Measurements from ENCODE around the gene HAO2.

HAO2 gene

DNA sequence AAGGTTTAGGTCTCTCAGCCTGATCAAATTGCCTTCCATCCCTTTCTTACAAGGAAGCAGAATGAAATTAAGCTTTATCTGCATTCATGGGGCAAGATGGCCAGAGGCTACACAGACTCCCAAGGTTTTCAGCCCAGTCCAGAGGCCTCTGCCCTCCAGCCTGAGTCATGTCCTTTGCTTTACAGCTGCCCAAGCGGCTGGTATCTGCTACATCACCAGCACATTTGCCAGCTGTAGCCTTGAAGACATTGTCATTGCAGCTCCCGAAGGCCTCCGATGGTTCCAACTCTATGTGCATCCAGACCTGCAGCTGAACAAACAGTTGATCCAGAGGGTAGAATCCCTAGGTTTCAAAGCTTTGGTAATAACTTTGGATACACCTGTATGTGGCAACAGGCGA, 16.0 kb downstream of the HAO2 start:
- no peak for DNase-seq

DNA sequence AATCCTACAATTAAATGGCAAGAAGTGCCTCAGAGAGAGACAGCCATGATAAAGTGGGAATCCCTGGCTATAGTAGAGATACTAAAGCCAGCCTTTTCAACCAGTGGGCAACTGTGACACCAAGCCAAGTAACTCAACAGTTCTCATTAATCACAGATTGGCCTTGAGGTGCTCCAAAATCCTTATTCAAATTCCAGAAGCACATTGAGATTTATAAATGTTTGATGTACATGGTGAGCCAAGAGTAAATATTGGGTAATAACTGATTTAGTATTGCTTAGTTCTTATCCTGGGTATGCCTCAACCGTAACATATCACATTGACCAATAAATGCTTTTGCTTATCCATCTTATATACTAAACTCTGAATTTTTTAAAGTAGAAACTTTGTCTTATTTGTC, 17.1 kb downstream of the HAO2 start:
- no peak for DNase-seq

DNA sequence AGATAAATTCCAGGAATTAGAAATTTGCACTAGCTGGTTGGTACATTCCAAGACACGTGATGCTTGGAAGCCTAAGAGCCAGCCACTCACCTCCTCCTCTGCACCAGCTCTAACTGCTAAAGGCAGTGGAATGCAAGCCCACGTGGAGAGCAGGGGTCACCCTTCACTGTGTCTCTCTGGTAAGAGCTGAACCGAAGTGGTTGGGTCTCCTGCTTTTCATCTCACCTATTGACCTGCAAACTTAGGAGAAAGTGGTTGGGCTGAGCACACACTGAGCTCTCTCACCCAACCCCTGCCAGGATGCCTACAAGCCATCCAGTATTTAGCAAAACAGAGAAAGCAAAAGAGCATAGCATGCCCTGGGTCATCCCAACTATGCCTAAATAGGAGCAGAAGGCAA, 19.3 kb downstream of the HAO2 start:
- no peak for DNase-seq

DNA sequence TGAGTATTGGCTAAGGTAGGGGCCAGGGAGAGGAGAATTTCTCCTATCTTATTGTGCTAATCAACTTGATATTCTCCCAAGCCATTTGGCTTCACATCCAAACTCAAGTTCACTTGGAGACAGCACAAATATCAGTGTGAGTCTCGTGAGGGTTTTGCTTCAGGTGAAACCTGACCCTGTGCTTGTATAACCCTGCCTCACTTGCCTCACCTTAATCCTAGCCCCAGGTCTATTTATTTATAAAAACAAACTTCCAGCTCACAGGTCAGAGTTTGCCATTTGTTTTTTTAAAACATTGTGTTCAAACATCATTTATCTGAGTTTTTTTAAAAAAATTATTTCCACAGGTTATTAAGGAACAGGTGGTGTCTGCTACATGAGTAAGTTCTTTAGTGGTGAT, 19.9 kb downstream of the HAO2 start:
- DNase-seq, result no peak

DNA sequence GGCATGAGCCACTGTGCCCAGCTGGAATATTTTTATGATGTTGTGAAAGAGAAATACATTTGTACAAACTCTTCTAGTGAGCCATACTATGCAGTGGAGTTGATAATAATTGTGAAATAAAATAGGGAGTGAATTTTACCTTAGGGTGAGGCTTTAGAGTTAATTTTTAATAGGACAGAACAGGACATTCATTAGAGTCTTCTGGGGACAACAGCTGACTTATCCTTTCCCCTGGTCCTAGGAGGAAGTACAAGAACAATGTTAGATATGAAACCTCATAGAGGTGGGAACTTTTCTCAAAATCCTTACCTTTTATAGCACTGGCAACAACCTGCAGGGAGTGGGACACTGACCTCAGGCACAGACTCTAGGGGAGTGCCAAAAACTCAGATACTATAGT, 21.9 kb downstream of the HAO2 start:
- DNase-seq, result no peak

DNA sequence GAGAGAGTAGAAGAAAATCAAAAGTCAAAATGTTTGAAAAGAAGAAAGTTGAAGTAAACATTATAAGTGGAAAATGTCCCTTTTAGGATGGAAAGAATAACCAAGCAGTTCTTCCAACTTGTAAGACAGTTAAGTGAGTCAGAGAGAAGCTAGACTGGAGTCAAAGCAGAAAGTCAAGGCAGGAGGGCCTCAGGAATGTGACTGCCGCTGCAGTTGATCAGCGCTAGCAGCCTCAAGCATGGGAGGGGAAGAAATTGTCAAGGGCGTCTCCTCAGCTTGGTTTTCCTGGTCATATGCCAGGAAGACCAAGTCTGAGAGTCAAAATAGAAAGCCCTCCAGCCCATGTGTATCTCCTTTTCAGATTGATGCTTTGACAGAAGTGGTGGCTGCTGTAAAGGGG, 23.2 kb downstream of the HAO2 start:
- no peak for DNase-seq

DNA sequence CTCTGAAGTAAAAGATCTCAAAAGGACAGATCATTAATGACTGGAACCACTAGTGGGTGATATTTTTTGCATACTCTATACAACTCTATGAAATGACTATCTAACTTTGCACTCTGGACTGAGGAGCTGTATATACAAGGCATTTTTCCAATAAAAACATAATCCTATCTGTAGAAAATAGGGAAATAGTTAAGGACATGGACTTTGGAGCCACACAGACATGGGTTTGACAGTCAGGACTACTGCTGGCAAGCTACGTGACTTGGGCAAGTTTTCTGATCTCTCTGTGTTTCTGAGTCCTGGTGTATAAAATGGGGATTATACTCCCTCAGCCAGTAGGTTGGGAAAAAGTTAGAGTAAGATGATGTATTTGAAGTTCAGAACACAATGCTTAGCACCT, 25.5 kb downstream of the HAO2 start:
- DNase-seq, result no peak

DNA sequence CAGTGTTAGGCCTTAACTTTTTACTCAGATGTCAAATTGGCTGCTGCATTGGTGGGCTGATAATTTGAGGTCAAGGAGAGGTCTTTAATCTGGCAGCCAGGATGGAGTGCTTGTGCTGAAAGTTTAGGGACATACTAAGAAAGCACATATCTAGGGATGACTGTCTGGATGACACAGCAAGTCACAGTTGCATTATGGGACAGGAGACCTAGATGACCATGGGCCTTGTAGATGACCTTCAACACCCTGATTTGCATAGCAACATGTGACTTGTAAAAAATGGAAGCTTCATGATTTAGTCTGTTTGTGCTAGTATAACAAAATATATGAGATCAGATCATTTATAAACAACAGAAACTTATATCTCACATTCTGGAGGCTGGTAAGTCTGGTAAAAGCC, 28.4 kb downstream of the HAO2 start:
- DNase-seq, result no peak

DNA sequence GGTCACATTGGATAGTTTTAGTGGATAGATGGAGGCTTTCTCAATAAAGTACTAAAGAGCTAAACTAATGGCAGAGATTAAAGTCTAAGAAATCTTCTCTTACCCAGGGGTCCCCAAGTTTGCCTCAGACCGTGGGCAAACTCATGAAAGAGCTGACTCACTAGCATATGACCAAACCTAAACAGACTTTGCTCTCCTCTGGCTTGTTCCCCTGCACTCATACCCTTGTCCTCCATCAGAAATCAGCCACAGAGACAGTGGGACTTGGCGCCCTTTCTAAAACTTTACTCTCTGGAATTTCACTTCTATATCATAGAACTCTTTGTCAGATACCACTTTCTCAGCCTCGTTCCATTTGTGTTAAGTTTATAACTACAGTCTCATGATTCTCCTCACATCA, 29.4 kb downstream of the HAO2 start:
- DNase-seq, result no peak

DNA sequence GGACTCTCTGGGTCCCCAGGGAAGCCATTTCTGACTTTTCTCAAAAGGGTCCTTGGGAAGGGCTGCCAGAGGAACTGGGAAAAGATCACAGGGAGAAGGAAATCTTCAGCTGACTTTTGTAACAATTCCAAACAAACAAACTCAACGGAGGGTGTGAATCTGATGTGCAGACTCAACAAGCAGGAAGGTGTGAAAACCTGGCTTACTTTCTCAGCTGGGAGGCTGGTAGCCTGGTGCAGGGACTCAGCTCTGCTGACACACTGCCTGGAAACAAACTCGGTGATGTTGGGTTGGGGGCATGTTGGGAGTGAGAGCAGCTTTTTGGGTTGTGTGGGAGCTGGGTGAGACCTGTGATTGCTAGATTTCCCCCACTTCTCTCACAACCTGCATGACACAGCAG, 36.2 kb downstream of the HAO2 start:
- DNase-seq, result no peak

DNA sequence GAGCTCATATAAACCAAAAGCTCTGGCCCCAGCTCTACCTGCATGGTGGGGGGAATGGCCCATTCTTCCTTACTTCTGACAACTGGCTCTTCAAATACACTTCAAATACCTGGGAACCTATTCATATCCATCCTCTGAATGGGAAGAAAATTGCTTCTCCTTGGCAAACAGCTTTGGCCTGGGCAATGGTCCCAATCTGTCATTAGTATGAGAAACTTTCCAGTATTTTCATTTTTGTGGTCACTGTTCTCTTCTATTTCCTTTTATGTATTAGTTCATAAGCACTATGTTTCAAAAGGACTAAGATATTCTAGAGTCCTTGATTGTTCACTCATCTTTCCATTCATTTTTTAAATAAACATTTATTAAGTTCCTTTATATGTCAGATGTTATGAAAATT, 41.1 kb downstream of the HAO2 start:
- DNase-seq, result no peak

DNA sequence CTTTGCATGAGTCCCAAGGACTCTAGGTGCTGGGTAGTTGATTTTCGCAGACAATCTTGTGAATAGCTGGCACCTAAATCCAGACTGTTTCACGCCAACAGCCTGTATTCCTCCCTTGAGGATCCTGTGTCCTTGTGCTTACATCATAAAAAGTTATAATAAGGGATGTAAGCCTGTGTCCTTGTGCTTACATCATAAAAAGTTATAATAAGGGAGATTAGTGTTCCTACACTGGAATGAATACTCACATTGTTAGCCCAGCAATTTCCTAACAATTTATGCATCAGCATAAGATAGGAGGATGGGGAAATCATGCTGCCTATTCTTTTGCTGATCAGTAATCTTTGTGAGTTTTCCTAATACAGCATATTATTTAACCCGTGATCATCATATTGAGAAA, 42.4 kb downstream of the HAO2 start:
- DNase-seq, result no peak

DNA sequence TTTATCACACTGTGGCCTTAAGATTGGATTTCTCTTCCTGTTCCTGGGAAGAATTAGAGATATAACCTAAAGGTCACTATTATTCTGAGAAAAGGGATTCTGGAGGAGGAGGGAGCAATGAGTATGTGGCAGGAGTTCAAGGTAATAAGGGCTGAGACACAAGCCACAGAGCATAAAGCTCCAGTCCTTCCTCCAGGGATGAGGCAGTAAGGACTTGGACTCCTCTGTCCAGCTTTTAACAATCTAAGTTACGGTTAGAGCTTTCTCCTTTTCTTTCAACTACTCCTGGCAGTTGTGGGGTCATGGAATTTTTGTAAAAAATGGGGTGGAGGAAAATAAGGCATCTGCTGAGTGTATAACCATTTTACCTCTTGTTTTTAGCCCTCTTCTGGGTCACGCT, 46.4 kb downstream of the HAO2 start, which contains the start of gene HSD3B2:
Gene HSD3B2 (plus strand): TSS at position 201 of the 400 bp plus-strand sequence. CDS start 270 bp downstream, outside the sequence.
- no peak for DNase-seq

DNA sequence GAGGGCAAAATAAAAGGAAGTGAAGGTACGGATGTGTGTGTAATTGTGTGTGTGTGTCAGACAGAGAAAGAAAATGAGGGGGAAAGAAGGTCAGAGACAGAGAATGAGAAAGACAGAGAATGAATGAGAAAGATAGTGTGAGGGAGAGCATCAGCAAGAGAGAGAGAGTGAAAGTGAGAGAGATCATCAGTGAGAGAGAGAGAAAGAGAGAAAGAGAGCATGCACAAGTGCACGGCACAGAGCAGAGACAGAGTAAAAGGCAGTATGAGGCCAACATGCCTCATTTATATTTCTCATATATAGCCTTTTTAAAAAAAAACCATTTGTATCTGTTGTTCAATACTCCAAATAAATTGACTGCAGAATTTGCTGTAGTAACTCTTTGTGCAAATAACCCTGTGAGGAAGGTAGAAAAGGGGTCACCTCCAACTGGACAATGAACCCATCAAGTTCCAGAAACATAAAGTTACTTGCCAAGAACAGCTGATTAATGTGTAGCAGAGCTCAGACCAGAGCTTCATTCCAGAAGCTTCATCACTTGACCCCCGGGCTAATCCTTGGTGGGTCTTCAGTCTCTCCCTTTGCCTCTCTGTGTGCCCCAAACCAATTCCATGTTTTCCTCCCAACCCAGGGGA, 47.5 kb downstream of the HAO2 start:
- DNase-seq, result no peak

DNA sequence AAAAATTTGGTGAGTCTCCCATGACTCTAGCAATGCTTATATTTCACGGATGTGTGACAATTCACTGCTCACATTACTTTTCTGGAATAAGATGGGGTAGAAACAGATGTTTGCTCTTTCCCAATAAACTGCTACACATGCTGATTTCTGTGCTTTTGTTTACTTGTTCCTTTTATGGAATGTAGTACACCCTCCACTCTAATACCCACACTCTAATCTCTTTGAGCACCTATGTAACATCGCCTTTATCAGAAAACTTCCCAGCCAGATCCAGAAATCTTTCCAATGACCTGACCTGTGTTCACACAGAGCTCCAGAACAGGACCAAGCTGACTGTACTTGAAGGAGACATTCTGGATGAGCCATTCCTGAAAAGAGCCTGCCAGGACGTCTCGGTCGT, 50.5 kb downstream of the HAO2 start:
- no peak for DNase-seq

DNA sequence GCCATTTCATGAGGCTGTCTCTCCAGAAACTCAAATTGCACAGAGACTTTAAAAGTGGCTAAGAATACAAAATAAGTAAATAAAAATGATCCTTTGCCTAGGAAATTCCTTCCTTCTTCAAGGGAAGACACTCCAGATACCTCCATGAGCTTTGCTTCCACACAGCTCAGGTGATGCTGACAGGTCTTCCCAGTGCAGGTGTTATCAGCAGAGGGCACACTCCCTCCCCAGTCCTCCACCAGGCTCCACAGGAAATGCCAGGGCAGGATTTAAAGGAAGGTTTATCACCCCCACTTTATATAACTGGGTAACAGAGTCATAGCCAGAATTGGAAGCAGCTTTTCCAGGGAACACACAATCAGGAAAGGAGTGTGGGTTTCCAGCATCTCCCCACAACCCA, 52.1 kb downstream of the HAO2 start:
- DNase-seq, result no peak

DNA sequence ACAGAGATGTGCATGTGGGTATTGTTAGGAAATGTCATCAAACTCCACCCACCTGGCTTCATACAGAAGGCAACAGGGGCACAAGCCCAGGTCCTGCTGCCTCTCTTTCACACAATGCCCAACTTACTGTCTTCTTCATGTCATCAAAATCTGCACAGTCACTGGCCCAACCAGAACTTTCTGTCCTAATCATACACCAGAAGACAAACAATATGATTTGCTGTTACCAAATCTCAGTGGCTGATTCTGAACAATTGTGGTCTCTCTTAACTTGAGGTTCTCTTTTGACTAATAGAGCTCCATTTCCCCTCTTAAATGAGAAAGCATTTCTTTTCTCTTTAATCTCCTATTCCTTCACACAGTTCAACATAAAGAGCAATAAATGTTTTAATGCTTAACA, 54.0 kb downstream of the HAO2 start:
- DNase-seq, result no peak

DNA sequence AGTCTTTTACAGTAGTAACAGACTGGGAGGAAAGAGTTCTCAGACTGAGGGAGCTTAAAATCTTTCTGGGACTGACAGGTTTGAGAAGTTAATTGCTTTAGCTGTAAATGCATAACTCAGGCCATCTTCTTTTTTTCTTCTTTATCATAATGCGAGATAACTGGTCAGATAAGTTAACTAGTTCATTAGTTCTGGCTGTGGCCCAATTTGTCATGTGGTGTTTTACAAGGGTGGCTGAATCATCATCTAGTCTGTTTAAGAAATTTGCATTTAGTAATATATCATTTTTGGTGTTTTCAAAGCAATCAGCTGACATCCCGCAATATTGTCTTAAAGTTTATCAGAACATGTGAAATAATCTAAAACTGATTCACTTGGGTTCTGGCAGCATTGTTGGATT, 60.4 kb downstream of the HAO2 start:
- DNase-seq, result no peak

DNA sequence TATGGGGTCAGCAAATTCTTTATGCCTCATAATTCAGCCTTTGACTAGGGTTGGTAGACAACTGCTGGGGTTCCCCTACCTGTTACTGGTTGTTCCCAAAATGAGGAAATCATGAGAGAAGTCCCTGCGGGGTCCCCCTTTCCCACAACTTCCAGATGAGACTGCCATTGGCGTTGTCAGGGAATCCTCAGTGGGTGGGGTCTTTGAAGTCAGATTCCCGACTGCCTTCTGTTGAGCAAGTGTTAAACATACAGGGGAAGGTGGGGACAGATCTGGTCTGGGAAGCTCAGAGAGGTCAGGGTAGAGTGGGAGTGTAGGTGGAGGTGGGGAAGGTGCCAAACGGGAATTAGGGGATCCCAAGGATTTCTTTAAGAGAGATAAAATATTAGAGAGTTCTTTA, 61.1 kb downstream of the HAO2 start:
- no peak for DNase-seq

DNA sequence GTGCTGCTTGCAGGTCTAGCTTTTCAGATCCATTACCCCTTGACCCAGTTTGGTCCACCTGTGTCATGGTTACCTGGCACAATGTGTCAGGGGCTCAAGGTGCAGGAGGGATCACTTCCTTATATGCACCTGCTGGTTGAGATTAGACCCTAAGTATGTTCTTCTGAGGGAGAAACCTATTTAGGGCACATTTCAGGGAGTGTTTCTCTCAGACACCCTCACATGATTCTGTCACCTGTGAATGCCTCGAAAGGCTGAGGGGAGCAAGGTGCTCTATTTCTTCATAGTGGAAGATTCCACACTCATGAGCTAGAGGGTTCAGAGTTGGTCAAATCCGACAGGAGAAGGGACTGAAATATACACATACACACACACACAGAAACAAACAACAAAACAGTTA, 61.9 kb downstream of the HAO2 start:
- no peak for DNase-seq

DNA sequence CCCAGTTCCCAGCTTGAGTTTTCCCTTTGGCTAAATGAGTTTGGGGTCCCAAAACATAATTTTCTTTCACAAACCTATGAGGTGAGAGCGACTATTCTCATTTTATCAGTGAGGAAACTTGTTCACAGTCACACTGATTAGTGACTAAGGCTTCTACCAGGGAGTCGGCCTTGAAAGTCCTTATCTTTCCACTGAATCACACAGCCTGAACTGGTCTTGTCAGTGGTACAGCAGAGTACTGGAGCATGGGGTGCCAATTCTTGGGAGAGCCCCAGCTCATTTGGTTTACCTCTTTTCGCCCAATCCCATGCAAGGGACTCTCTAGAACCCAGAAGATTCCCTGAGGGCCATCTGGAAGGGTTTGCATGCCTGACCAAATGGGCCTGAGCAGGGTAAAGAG, 63.3 kb downstream of the HAO2 start:
- DNase-seq, result no peak

DNA sequence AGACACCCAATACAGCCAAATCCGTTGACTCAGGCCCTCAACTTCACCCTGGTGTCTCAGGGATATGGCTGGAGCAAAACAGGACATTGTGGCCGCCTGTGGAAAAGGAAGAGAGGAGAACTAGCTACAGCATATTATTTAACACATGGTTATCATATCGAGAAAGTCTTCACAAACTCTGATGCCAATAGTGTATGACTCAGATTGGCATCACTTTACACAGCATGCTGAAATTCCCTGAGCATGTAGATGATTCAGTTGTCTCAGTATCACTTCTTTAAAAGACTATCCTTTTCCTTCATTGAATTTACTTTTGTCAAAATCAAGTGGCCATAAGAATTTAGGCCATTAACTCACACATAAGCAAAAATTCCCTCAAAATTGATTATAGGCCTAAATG, 66.5 kb downstream of the HAO2 start:
- DNase-seq, result no peak

DNA sequence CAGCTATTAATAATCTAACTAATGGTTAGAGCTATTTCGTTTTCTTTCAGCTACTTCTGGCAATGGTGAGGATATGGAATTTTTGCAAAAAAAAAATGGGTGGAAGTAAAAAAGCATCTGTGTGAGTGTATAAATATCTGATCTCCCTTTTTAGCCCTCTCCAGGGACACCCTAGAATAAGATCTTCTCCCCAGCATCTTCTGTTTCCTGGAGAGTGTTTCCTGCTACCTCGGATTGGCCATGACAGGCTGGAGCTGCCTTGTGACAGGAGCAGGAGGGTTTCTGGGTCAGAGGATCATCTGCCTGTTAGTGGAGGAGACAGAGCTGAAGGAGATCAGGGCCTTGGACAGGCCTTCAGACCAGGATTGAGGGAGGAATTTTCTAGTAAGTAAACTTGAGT, 70.2 kb downstream of the HAO2 start:
- no peak for DNase-seq

DNA sequence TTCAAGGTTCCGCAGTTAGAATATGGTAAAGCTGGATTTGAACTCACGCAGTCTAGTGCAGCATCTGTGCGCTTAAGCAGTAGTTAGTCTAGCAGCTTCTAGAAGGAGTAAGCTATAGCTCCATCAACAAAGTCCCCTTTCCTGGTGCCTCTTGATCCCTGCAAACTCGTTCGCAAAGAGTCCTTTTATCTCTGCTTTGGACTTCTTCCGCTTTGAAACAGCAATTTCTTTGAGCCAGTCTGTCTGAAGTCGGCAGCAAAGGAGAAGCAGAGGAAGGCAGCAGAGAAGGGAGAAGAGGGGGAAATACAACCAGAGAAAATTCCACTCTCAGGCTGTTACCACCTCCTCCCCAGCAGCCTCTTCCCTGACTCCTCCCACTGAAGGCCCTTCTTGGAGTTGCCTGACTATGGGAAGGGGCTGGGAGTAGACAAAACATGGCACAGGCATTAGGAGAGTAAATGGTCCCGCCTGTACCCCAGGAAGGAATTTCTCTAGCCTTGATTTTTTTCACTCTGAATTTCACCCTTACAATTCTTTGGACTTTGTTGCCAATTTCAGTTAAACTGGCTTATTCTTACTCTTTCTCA, 72.2 kb downstream of the HAO2 start:
- no peak for DNase-seq

DNA sequence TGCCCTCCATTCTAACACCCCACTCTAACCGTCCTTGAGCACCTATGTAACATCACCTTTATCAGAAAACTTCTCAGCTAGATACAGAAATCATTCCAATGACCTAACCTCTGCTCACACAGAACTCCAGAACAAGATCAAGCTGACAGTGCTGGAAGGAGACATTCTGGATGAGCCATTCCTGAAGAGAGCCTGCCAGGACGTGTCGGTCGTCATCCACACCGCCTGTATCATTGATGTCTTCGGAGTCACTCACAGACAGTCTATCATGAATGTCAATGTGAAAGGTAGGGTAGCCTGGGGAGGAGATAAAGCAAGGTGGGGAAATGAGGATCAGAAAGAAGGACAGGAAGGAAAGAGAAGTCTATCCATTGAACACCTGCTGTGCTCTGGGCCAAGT, 74.2 kb downstream of the HAO2 start:
- no peak for DNase-seq
